A549 (cell line): Measurements from ENCODE around the gene RET. TPM values are rescaled to one million over a fixed set of nuclear protein-coding genes. Genes with fewer than 3 reads are reported as not detected.

Experiments used
- ATAC-seq, 2 experiments: fragments of 200-7000 bp in 1 of 2; fragments of >200 bp in 1 of 2; cut with Nextera tagmentation in 1 of 2; cut with Tn5 transposase in 1 of 2; 3 replicates each; pipeline versions ENCODE4 v1.8.0 to v1.9.1; 2018 to 2020; ENCODE audit warnings: mild to moderate bottlenecking in 1 of 2, moderate library complexity in 1 of 2
- CTCF ChIA-PET: fragments of 300-600 bp; sonication (Branson Sonifier 250); formaldehyde crosslinking; extraction: SDS; loops from one replicate; lab custom pipeline; 2021; ENCODE audit warnings: antibody characterized with exemption, inconsistent platforms; lab: Yijun Ruan, JAX
- POLR2A ChIA-PET: fragments of 350-600 bp; formaldehyde crosslinking; extraction: SDS; loops from one replicate; lab custom pipeline; 2021; ENCODE audit warnings: antibody characterized with exemption, inconsistent platforms; lab: Yijun Ruan, JAX
- DNase-seq, 2 experiments: peaks; one replicate each; pipeline versions ENCODE4 v3.0.0 to v3.0.0-alpha.2; 2011 to 2016; ENCODE audit warnings: low read depth in 1 of 2, low spot score in 1 of 2
- FAIRE-seq: peaks from 2 replicates; lab custom pipeline; 2011; peaks lifted over from hg19 to GRCh38; lab: Jason Lieb, UNC
- H3K27ac ChIP-seq, 2 experiments: fragments of >200 bp; sonication (Bioruptor Twin); formaldehyde crosslinking; 3 replicates each; pipeline ENCODE4 v1.5.1; 2016 to 2017
- H3K4me1 ChIP-seq: fragments of >200 bp; sonication (Bioruptor Twin); formaldehyde crosslinking; 3 replicates; pipeline ENCODE4 v1.6.1; 2016
- H3K4me2 ChIP-seq: fragments of >200 bp; sonication (Bioruptor Twin); formaldehyde crosslinking; 3 replicates; pipeline ENCODE4 v1.6.1; 2016
- H3K4me3 ChIP-seq: fragments of >200 bp; sonication (Bioruptor Twin); formaldehyde crosslinking; 3 replicates; pipeline ENCODE4 v1.5.1; 2016
- H3K9me3 ChIP-seq: fragments of >200 bp; sonication (Bioruptor Twin); formaldehyde crosslinking; 3 replicates; pipeline ENCODE4 v1.6.1; 2016
- CHD2 ChIP-seq: fragments of 150-350 bp; IDR thresholded peaks from 2 replicates; pipeline ENCODE4 v1.6.1; 2014; ENCODE audit warnings: low read length; ENCODE audit not compliant: partially characterized antibody
- CHD4 ChIP-seq: fragments of 200-600 bp; sonication (generic); IDR thresholded peaks from 2 replicates; pipeline ENCODE4 v1.6.1; 2016; ENCODE audit warnings: antibody characterized with exemption, mild to moderate bottlenecking, borderline replicate concordance
- EHF ChIP-seq: fragments of 250-450 bp; sonication (Bioruptor Pico); IDR thresholded peaks from 2 replicates; pipeline ENCODE4 v1.5.0; 2020; ENCODE audit warnings: mild to moderate bottlenecking
- EHMT2 ChIP-seq: fragments of 200-600 bp; sonication (generic); IDR thresholded peaks from 2 replicates; pipeline ENCODE4 v1.6.1; 2016; ENCODE audit warnings: antibody characterized with exemption, low read depth, mild to moderate bottlenecking, moderate library complexity
- EP300 ChIP-seq, 2 experiments: fragments of >200 bp; sonication (Bioruptor Twin); formaldehyde crosslinking; IDR thresholded peaks; 2 replicates in 1 of 2; 3 replicates in 1 of 2; pipeline ENCODE4 v1.6.1; 2016 to 2017
- ESRRA ChIP-seq: fragments of 150-350 bp; IDR thresholded peaks from 2 replicates; pipeline ENCODE4 v1.6.1; 2014; ENCODE audit warnings: mild to moderate bottlenecking, low read length, borderline replicate concordance
- FOSB ChIP-seq: fragments of 250-450 bp; sonication (Bioruptor Pico); IDR thresholded peaks from 2 replicates; pipeline ENCODE4 v1.5.0; 2020; ENCODE audit warnings: mild to moderate bottlenecking, moderate library complexity
- GATA3 ChIP-seq: IDR thresholded peaks from 2 replicates; pipeline ENCODE4 v1.6.1; 2012; ENCODE audit warnings: borderline replicate concordance
- HOXA7 ChIP-seq: fragments of 250-450 bp; sonication (Bioruptor Pico); IDR thresholded peaks from 2 replicates; pipeline ENCODE4 v1.5.0; 2020; ENCODE audit warnings: mild to moderate bottlenecking, moderate library complexity
- HOXB13 ChIP-seq: fragments of 250-450 bp; sonication (Bioruptor Pico); IDR thresholded peaks from 2 replicates; pipeline ENCODE4 v1.5.0; 2020; ENCODE audit warnings: low read depth, mild to moderate bottlenecking, moderate library complexity
- MAZ ChIP-seq: fragments of 150-350 bp; IDR thresholded peaks from 2 replicates; pipeline ENCODE4 v1.6.1; 2014; ENCODE audit warnings: antibody characterized with exemption, low read depth, low read length, borderline replicate concordance
- MYC ChIP-seq: IDR thresholded peaks from 2 replicates; pipeline ENCODE4 v1.6.1; 2012; ENCODE audit warnings: mild to moderate bottlenecking, inconsistent platforms, low read length, improper control_type of control experiment, borderline replicate concordance
- NFE2L2 ChIP-seq: fragments of 150-350 bp; conservative IDR thresholded peaks from 2 replicates; pipeline ENCODE4 v1.6.1; 2014; ENCODE audit warnings: low read length
- RCOR1 ChIP-seq: fragments of 150-350 bp; IDR thresholded peaks from 2 replicates; pipeline ENCODE4 v1.6.1; 2014; ENCODE audit warnings: antibody characterized with exemption, low read length, low read depth
- TP53 ChIP-seq: fragments of 250-450 bp; sonication (Bioruptor Pico); IDR thresholded peaks from 2 replicates; pipeline ENCODE4 v1.5.0; 2021; ENCODE audit warnings: mild to moderate bottlenecking, moderate library complexity
- ZNF302 ChIP-seq: fragments of 250-450 bp; sonication (Bioruptor Pico); IDR thresholded peaks from 2 replicates; pipeline ENCODE4 v1.9.0; 2021; ENCODE audit warnings: inconsistent platforms, mild to moderate bottlenecking, moderate library complexity
- ZSCAN20 ChIP-seq: fragments of 250-450 bp; sonication (Bioruptor Pico); IDR thresholded peaks from 2 replicates; pipeline ENCODE4 v1.8.0; 2022; ENCODE audit warnings: mild to moderate bottlenecking, moderate library complexity
- WGBS: methylation state at CpG from one replicate; pipeline ENCODE4 v1.1.6; 2017; ENCODE audit errors: missing lambda C conversion rate; 5-methylcytosine and 5-hydroxymethylcytosine counted together
- polyA plus RNA-seq, 4 experiments: library from polyadenylated mRNA; depleted of rRNA in 3 of 4; stranded (reverse); fragments of >200 nt; fragmentation: RNase III in 1 of 4; extraction: RNeasy Plus Mini Kit Qiagen cat#74134 plus additional on column Dnase treatment in 1 of 4; gene quantifications; 2 replicates in 3 of 4; 3 replicates in 1 of 4; pipeline ENCODE4 v1.2.3, GENCODE V29; 2011 to 2017
- TF ChIP-seq, protein P1 (sequence below): fragments of 250-450 bp; sonication (Bioruptor Pico); IDR thresholded peaks from 2 replicates; pipeline ENCODE4 v1.5.0; 2020; ENCODE audit warnings: low read depth, mild to moderate bottlenecking, moderate library complexity
- TF ChIP-seq, protein P2 (sequence below): fragments of 450-650 bp; IDR thresholded peaks from 2 replicates; pipeline ENCODE4 v1.6.1; 2014; ENCODE audit warnings: antibody characterized with exemption
- TF ChIP-seq, protein P3 (sequence below): fragments of >200 bp; sonication (Bioruptor Twin); formaldehyde crosslinking; IDR thresholded peaks from 3 replicates; pipeline ENCODE4 v1.6.1; 2016
- TF ChIP-seq, protein P4 (sequence below): IDR thresholded peaks from 2 replicates; pipeline ENCODE4 v1.6.1; 2012

RET gene
- polyA plus RNA-seq, 2 of the 4 experiments (the other 2 are of a cell fraction), result 0.08 to 0.41 TPM

DNA sequence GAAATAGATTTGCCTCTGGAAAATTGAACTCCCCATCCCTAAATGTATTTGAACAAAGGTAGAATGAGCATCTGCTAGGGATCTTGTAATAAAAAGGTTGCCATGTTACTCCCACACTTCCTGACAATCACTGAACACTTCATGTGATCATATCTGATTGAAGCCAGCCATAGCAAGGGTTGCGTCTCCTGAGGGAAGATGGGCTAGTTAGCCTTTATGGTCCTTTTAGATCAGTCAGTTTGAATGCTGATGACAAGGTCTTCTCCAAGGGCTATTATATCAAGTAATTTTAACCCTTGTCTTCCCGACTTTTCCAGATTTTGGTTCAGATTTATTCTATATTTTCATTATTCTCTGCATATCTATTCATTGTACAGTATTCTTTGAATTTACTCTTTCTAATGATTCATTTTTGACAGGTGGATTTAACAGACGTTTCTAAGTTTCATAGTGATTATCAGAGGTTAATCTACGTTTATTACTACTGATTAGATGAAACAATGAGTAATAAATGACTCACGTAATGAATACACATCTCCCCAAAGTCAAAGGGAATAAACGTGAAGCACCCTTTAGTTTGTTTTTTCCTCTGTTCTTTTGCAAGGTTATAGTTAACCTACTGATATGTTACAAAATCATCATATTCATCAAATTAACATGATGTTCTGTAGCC, 89.5 kb downstream of the RET start:
- ChIA-PET CTCF (no interaction called here), POLR2A (no interaction called here)
- no peak overlapping the region for H3K27ac ChIP-seq
- FAIRE-seq, result no peak
- WGBS, result 64% methylated on average over 6 of the region's 6 CpGs
- H3K4me1 ChIP-seq, result no peaks in the 10 kb centered on the region
- no peak overlapping the region for H3K4me2 ChIP-seq
- DNase-seq, result no peak
- ATAC-seq, result no peak
- no peak for TF ChIP-seq EHMT2
- TF ChIP-seq, protein P1, sequence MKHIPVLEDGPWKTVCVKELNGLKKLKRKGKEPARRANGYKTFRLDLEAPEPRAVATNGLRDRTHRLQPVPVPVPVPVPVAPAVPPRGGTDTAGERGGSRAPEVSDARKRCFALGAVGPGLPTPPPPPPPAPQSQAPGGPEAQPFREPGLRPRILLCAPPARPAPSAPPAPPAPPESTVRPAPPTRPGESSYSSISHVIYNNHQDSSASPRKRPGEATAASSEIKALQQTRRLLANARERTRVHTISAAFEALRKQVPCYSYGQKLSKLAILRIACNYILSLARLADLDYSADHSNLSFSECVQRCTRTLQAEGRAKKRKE (CRISPR knock-in tag), result no peak
- H3K4me3 ChIP-seq, result no peak overlapping the region
- no peaks in the 10 kb centered on the region for H3K9me3 ChIP-seq

DNA sequence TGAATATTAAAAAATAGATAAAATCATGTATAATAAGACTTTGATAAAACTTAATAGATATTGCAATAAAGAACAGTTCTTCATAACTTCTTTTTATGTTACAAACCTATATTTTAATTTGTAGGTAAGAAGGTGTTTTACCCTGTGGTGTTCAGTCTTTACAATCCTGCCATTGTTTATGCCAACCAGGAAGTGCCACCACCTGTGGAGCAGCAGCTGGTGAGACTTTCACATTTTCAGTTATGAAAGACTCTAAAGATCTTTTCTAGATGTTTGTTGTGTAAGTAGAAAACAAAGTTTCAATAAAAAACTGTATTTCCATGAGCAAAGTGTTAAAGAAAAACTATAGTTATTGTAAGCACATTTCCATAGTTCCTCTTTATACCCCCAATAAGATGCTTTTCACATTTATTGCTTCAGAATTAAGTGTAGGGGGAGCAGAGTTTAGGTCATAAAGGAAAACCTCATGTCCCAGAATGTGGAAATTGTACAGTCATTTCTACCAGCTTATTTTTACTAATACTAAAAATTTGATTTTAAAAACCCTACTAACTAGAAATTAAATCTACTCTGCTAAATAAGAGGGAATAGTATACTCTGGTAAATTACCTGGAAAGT, 90.1 kb downstream of the RET start:
- no peak for TF ChIP-seq CHD4
- TF ChIP-seq FOSB, result no peak
- TF ChIP-seq ESRRA, result no peak
- no peak for TF ChIP-seq HOXA7
- TF ChIP-seq, protein P2, sequence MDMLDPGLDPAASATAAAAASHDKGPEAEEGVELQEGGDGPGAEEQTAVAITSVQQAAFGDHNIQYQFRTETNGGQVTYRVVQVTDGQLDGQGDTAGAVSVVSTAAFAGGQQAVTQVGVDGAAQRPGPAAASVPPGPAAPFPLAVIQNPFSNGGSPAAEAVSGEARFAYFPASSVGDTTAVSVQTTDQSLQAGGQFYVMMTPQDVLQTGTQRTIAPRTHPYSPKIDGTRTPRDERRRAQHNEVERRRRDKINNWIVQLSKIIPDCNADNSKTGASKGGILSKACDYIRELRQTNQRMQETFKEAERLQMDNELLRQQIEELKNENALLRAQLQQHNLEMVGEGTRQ, result no peak
- no peak for TF ChIP-seq ZSCAN20
- no peak for TF ChIP-seq TP53
- TF ChIP-seq, protein P3, sequence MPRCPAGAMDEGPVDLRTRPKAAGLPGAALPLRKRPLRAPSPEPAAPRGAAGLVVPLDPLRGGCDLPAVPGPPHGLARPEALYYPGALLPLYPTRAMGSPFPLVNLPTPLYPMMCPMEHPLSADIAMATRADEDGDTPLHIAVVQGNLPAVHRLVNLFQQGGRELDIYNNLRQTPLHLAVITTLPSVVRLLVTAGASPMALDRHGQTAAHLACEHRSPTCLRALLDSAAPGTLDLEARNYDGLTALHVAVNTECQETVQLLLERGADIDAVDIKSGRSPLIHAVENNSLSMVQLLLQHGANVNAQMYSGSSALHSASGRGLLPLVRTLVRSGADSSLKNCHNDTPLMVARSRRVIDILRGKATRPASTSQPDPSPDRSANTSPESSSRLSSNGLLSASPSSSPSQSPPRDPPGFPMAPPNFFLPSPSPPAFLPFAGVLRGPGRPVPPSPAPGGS, result no peak
- no peak for TF ChIP-seq MAZ
- no peak for TF ChIP-seq NFE2L2
- TF ChIP-seq EP300 (IDR thresholded peaks at IDR 0.05), result no peak
- H3K4me3 ChIP-seq, result no peak overlapping the region
- POLR2A ChIA-PET, result no interaction called here
- H3K9me3 ChIP-seq, result no peaks in the 10 kb centered on the region
- FAIRE-seq (no peak), DNase-seq (no peak), ATAC-seq (no peak)
- no peak overlapping the region for H3K27ac ChIP-seq
- CTCF ChIA-PET, result interaction anchor here (0.6 kb wide), 1 partner anchor 16 kb away, joined by 3 read pairs; no protein-coding TSS in a partner anchor
- H3K4me1 ChIP-seq, result no peaks in the 10 kb centered on the region
- H3K4me2 ChIP-seq, result no peak overlapping the region

DNA sequence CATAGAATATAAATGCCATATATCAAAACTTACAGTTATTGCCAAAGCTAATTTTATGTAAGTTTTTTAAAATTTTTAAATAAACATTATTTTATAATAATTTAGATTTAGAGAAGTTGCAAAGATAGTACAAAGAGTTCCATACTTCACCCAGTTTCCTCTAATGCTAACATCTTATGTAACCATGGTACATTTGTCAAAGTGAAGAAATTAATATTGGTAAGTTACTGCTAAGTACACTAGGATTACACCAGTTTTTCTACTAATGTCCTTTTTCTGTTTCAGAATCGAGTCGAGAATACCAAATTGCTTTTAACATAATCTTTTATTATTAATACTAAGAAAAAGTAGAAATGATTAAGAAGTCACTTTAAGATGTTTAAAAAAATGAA, 90.6 kb downstream of the RET start:
- FAIRE-seq (no peak), ATAC-seq (no peak), DNase-seq (no peak)
- Histone ChIP-seq H3K4me3 (no peak overlapping the region), H3K4me2 (no peak overlapping the region), H3K4me1 (no peaks in the 10 kb centered on the region), H3K27ac (no peak overlapping the region), H3K9me3 (no peaks in the 10 kb centered on the region)
- WGBS, result 89% methylated on average over 2 of the region's 2 CpGs
- TF ChIP-seq RCOR1, result no peak
- no peak for TF ChIP-seq HOXB13 (CRISPR knock-in tag)
- no peak for TF ChIP-seq MYC
- TF ChIP-seq TP53, result no peak
- TF ChIP-seq CHD4, result no peak
- TF ChIP-seq CHD2, result no peak
- TF ChIP-seq ZNF302 (CRISPR knock-in tag), result no peak
- TF ChIP-seq, protein P4, sequence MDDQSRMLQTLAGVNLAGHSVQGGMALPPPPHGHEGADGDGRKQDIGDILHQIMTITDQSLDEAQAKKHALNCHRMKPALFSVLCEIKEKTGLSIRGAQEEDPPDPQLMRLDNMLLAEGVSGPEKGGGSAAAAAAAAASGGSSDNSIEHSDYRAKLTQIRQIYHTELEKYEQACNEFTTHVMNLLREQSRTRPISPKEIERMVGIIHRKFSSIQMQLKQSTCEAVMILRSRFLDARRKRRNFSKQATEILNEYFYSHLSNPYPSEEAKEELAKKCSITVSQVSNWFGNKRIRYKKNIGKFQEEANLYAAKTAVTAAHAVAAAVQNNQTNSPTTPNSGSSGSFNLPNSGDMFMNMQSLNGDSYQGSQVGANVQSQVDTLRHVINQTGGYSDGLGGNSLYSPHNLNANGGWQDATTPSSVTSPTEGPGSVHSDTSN, result no peak
- TF ChIP-seq GATA3, result no peak
- TF ChIP-seq EHF (CRISPR knock-in tag), result no peak
- TF ChIP-seq EHMT2, result no peak
- POLR2A ChIA-PET, result no interaction called here
- CTCF ChIA-PET, result interaction anchor here (0.6 kb wide), 1 partner anchor 15 kb away, joined by 3 read pairs; no protein-coding TSS in a partner anchor
